Liver (tissue), 9 donors: ENCODE measurements around the gene TP53I3. TPM values are rescaled to one million over a fixed set of nuclear protein-coding genes. Genes with fewer than 3 reads are reported as not detected.

Experiments
- DNase-seq: peaks from one replicate; pipeline ENCODE4 v3.0.0-alpha.2; 2017; ENCODE audit warnings: low spot score
- H3K27ac ChIP-seq, 2 donors: one replicate each; pipeline ENCODE4 v1.7.0; 2013; ENCODE audit warnings: inconsistent platforms in 2 of 2, low read length in 2 of 2, control low read depth in 1 of 2, low read depth in 1 of 2, mild to moderate bottlenecking in 1 of 2
- H3K27me3 ChIP-seq, 4 donors: one replicate each; pipeline versions ENCODE4 v1.6.1 to v1.7.0; 2013; ENCODE audit warnings: low read length in 3 of 4, inconsistent platforms in 1 of 4, mild to moderate bottlenecking in 1 of 4, moderate library complexity in 1 of 4; ENCODE audit not compliant: control insufficient read depth in 4 of 4, insufficient read depth in 4 of 4
- H3K36me3 ChIP-seq, 4 donors: one replicate each; pipeline versions ENCODE4 v1.6.1 to v1.7.0; 2013; ENCODE audit warnings: low read length in 3 of 4, mild to moderate bottlenecking in 3 of 4, low read depth in 1 of 4, moderate library complexity in 1 of 4; ENCODE audit not compliant: control insufficient read depth in 4 of 4, insufficient read depth in 3 of 4
- H3K4me1 ChIP-seq, 4 donors: one replicate each; pipeline versions ENCODE4 v1.6.1 to v1.7.0; 2013; ENCODE audit warnings: low read length in 3 of 4, mild to moderate bottlenecking in 3 of 4, moderate library complexity in 1 of 4; ENCODE audit not compliant: control insufficient read depth in 4 of 4, insufficient read depth in 4 of 4
- H3K4me3 ChIP-seq, 3 donors: one replicate each; pipeline versions ENCODE4 v1.6.1 to v1.7.0; 2013; ENCODE audit warnings: low read length in 3 of 3, control low read depth in 1 of 3, low read depth in 1 of 3, mild to moderate bottlenecking in 1 of 3
- H3K9ac ChIP-seq, 2 donors: one replicate each; pipeline ENCODE4 v1.7.0; 2013; ENCODE audit warnings: low read length in 2 of 2, mild to moderate bottlenecking in 2 of 2, moderate library complexity in 2 of 2, control low read depth in 1 of 2, low read depth in 1 of 2
- H3K9me3 ChIP-seq, 4 donors: one replicate each; pipeline versions ENCODE4 v1.6.1 to v1.7.0; 2013; ENCODE audit warnings: low read length in 3 of 4; ENCODE audit not compliant: control insufficient read depth in 4 of 4
- FOXA1 ChIP-seq: IDR thresholded peaks from 2 replicates; pipeline ENCODE4 v1.6.1; 2016; ENCODE audit warnings: antibody characterized with exemption
- FOXA2 ChIP-seq: IDR thresholded peaks from 2 replicates; pipeline ENCODE4 v1.6.1; 2016; ENCODE audit warnings: antibody characterized with exemption
- GABPA ChIP-seq, 2 donors: IDR thresholded peaks in 1 of 2; conservative IDR thresholded peaks in 1 of 2; 2 replicates each; pipeline ENCODE4 v1.6.1; 2016; ENCODE audit warnings: antibody characterized with exemption in 2 of 2, mild to moderate bottlenecking in 1 of 2, moderate library complexity in 1 of 2
- HNF4A ChIP-seq, 2 donors: conservative IDR thresholded peaks; 2 replicates each; pipeline ENCODE4 v1.6.1; 2016; ENCODE audit warnings: antibody characterized with exemption in 2 of 2, mild to moderate bottlenecking in 2 of 2
- HNF4G ChIP-seq: IDR thresholded peaks from 2 replicates; pipeline ENCODE4 v1.6.1; 2016; ENCODE audit warnings: antibody characterized with exemption
- JUND ChIP-seq, 2 donors: IDR thresholded peaks; 2 replicates each; pipeline ENCODE4 v1.6.1; 2016; ENCODE audit warnings: antibody characterized with exemption in 2 of 2
- RAD21 ChIP-seq, 2 donors: IDR thresholded peaks; 2 replicates each; pipeline ENCODE4 v1.6.1; 2016; ENCODE audit warnings: antibody characterized with exemption in 2 of 2, mild to moderate bottlenecking in 2 of 2
- SP1 ChIP-seq: IDR thresholded peaks from 2 replicates; pipeline ENCODE4 v1.6.1; 2018; ENCODE audit warnings: antibody characterized with exemption, mild to moderate bottlenecking
- TAF1 ChIP-seq: conservative IDR thresholded peaks from 2 replicates; pipeline ENCODE4 v1.6.1; 2016; ENCODE audit warnings: antibody characterized with exemption, mild to moderate bottlenecking
- YY1 ChIP-seq: IDR thresholded peaks from 2 replicates; pipeline ENCODE4 v1.6.1; 2016; ENCODE audit warnings: antibody characterized with exemption, mild to moderate bottlenecking
- WGBS: extraction: QIAGEN DNeasy Blood & Tissue Kit; methylation state at CpG from one replicate; pipeline ENCODE4 v1.1.7; 2013; 5-methylcytosine and 5-hydroxymethylcytosine counted together
- polyA plus RNA-seq, 2 donors: library from polyadenylated mRNA; stranded (reverse) in 1 of 2; unstranded in 1 of 2; fragments of 200-250 nt in 1 of 2; fragments of >200 nt in 1 of 2; fragmentation: Nextera tagmentation in 1 of 2; extraction: Ambion mirVana in 1 of 2; gene quantifications; one replicate each; pipeline versions ENCODE4 v1.2.1 to v1.2.3, GENCODE V29; 2013 to 2015
- total RNA-seq, 2 donors: library from RNA; depleted of rRNA; stranded (reverse); fragments of >200 nt; gene quantifications; one replicate each; pipeline ENCODE4 v1.2.3, GENCODE V29; 2014
- TF ChIP-seq, protein P1 (sequence below): IDR thresholded peaks from 2 replicates; pipeline ENCODE4 v1.6.1; 2016; ENCODE audit warnings: antibody characterized with exemption
- TF ChIP-seq, protein P2 (sequence below): IDR thresholded peaks from 2 replicates; pipeline ENCODE4 v1.6.1; 2016; ENCODE audit warnings: antibody characterized with exemption
- TF ChIP-seq, protein P3 (sequence below): IDR thresholded peaks from 2 replicates; pipeline ENCODE4 v1.6.1; 2016; ENCODE audit warnings: antibody characterized with exemption
- TF ChIP-seq, protein P4 (sequence below): IDR thresholded peaks from 2 replicates; pipeline ENCODE4 v1.6.1; 2016; ENCODE audit warnings: antibody characterized with exemption, mild to moderate bottlenecking
- donor health status: healthy.
- donor health status: healthy.
- donor health status: healthy.
- donor health status: healthy.
- donor health status: healthy.

The TP53I3 gene
- total and polyA plus RNA-seq, 4 donors: 6.6 to 19.5 (median 10.7) TPM

DNA sequence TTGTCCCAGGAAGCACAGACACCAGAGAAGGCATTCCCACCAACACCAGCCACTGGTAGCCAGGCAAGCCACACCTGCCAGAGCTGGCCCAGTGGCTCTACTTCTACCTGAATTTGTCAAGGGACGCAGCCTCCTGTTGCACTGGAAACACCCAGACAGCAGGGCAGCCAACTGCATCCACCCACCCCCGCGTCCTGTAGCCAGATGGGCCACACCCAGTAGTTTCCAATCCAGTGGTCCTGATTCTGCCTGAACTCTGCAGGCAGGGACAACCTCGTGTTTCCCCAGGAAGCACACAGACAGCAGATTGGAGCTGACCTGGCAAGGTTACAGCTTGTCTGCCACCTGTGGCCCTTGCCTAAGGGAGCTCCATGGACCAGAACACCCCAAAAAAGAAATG lies 20.3 kb upstream of the TP53I3 start:
- no peaks in the 10 kb centered on the region for H3K4me1 ChIP-seq
- TF ChIP-seq YY1: no peak
- no peak for TF ChIP-seq FOXA1
- TF ChIP-seq SP1: no peak
- TF ChIP-seq HNF4A (conservative IDR thresholded peaks at IDR 0.05): no peak
- TF ChIP-seq, protein P1, sequence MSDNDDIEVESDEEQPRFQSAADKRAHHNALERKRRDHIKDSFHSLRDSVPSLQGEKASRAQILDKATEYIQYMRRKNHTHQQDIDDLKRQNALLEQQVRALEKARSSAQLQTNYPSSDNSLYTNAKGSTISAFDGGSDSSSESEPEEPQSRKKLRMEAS: no peak
- TF ChIP-seq TAF1: no peak
- no peak for TF ChIP-seq GABPA (IDR thresholded peaks at IDR 0.05 in 1 of 2, conservative IDR thresholded peaks at IDR 0.05 in 1 of 2)
- no peaks in the 10 kb centered on the region for H3K36me3 ChIP-seq
- no peak overlapping the region for H3K27ac ChIP-seq
- WGBS: 65% methylated on average over 4 of the region's 4 CpGs
- no peaks in the 10 kb centered on the region for H3K9me3 ChIP-seq
- no peak for DNase-seq
- no peak overlapping the region for H3K4me3 ChIP-seq
- H3K9ac ChIP-seq: no peak overlapping the region
- H3K27me3 ChIP-seq: no peaks in the 10 kb centered on the region

GRCh38 chr2:24104110-24104650 lies 19.5 kb upstream of the TP53I3 start:
- WGBS: 96% methylated on average over 8 of the region's 8 CpGs
- no peak overlapping the region for H3K4me3 ChIP-seq
- H3K9ac ChIP-seq: no peak overlapping the region
- TF ChIP-seq, protein P2, sequence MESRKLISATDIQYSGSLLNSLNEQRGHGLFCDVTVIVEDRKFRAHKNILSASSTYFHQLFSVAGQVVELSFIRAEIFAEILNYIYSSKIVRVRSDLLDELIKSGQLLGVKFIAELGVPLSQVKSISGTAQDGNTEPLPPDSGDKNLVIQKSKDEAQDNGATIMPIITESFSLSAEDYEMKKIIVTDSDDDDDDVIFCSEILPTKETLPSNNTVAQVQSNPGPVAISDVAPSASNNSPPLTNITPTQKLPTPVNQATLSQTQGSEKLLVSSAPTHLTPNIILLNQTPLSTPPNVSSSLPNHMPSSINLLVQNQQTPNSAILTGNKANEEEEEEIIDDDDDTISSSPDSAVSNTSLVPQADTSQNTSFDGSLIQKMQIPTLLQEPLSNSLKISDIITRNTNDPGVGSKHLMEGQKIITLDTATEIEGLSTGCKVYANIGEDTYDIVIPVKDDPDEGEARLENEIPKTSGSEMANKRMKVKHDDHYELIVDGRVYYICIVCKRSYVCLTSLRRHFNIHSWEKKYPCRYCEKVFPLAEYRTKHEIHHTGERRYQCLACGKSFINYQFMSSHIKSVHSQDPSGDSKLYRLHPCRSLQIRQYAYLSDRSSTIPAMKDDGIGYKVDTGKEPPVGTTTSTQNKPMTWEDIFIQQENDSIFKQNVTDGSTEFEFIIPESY: no peak
- TF ChIP-seq JUND (IDR thresholded peaks at IDR 0.05) (no peak), HNF4G (no peak)
- TF ChIP-seq, protein P3, sequence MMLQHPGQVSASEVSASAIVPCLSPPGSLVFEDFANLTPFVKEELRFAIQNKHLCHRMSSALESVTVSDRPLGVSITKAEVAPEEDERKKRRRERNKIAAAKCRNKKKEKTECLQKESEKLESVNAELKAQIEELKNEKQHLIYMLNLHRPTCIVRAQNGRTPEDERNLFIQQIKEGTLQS: no peak
- H3K27ac ChIP-seq: no peak overlapping the region
- no peak for DNase-seq
- no peaks in the 10 kb centered on the region for H3K27me3 ChIP-seq
- H3K4me1 ChIP-seq: no peaks in the 10 kb centered on the region
- no peaks in the 10 kb centered on the region for H3K36me3 ChIP-seq
- H3K9me3 ChIP-seq: no peaks in the 10 kb centered on the region

DNA sequence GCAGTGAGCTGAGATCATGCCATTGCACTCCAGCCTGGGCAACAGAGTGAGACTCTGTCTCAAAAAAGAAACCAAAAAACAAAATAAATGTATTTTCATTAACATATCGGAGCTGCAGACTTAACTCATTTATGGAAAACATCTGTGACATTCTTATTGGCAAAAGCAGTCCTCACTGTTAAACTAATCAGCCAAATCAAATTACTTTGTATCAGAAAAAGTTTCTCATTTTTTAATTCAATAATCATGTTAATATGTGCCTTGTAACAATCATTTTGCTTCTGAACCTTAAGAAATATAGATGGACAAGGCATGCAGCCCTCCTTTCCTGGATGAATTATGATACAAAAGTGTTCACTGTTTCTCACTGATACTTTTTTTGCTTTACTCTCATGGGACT lies 18.0 kb upstream of the TP53I3 start:
- no peak overlapping the region for H3K9ac ChIP-seq
- H3K27me3 ChIP-seq: no peaks in the 10 kb centered on the region
- no peak overlapping the region for H3K4me3 ChIP-seq
- 97% methylated on average over 1 of the region's 1 CpG for WGBS
- DNase-seq: no peak
- no peaks in the 10 kb centered on the region for H3K36me3 ChIP-seq
- no peaks in the 10 kb centered on the region for H3K9me3 ChIP-seq
- H3K27ac ChIP-seq: no peak overlapping the region
- TF ChIP-seq, protein P4, sequence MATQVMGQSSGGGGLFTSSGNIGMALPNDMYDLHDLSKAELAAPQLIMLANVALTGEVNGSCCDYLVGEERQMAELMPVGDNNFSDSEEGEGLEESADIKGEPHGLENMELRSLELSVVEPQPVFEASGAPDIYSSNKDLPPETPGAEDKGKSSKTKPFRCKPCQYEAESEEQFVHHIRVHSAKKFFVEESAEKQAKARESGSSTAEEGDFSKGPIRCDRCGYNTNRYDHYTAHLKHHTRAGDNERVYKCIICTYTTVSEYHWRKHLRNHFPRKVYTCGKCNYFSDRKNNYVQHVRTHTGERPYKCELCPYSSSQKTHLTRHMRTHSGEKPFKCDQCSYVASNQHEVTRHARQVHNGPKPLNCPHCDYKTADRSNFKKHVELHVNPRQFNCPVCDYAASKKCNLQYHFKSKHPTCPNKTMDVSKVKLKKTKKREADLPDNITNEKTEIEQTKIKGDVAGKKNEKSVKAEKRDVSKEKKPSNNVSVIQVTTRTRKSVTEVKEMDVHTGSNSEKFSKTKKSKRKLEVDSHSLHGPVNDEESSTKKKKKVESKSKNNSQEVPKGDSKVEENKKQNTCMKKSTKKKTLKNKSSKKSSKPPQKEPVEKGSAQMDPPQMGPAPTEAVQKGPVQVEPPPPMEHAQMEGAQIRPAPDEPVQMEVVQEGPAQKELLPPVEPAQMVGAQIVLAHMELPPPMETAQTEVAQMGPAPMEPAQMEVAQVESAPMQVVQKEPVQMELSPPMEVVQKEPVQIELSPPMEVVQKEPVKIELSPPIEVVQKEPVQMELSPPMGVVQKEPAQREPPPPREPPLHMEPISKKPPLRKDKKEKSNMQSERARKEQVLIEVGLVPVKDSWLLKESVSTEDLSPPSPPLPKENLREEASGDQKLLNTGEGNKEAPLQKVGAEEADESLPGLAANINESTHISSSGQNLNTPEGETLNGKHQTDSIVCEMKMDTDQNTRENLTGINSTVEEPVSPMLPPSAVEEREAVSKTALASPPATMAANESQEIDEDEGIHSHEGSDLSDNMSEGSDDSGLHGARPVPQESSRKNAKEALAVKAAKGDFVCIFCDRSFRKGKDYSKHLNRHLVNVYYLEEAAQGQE: no peak
- TF ChIP-seq RAD21 (IDR thresholded peaks at IDR 0.05) (no peak), FOXA2 (no peak)
- no peaks in the 10 kb centered on the region for H3K4me1 ChIP-seq
